Measurements from ENCODE around the gene CHN2.

Gene CHN2

GRCh38 chr7:29149036-29149435, 45.5 kb upstream of the CHN2 start:
- TF ChIP-seq CTCF (IDR thresholded peaks at IDR 0.05) = no peak
- H3K4me1 ChIP-seq = peaks cover 0 to 10% (median 5%) of the 10 kb centered on the region in 4 donors
- DNase-seq = no peak
- H3K9me3 ChIP-seq = no peaks in the 10 kb centered on the region
- no peak overlapping the region for H3K27ac ChIP-seq
- no peak overlapping the region for H3K4me3 ChIP-seq
- H3K36me3 ChIP-seq = no peaks in the 10 kb centered on the region
- intact Hi-C loops (cut with DNase I; ENCODE audit: low total_unique reads) = no loop called here
- peaks cover 0 to 19% of the 10 kb centered on the region in 2 donors for H3K27me3 ChIP-seq

GRCh38 chr7:29150856-29151255, 43.7 kb upstream of the CHN2 start:
- Histone ChIP-seq H3K27ac (no peak overlapping the region), H3K27me3 (peaks cover 0 to 16% of the 10 kb centered on the region in 2 donors), H3K36me3 (no peaks in the 10 kb centered on the region), H3K4me1 (peaks cover 0 to 10% (median 4%) of the 10 kb centered on the region in 4 donors), H3K9me3 (no peaks in the 10 kb centered on the region), H3K4me3 (no peak overlapping the region)
- TF ChIP-seq CTCF (IDR thresholded peaks at IDR 0.05) = no peak
- no peak for DNase-seq
- intact Hi-C loops (cut with DNase I; ENCODE audit: low total_unique reads) = no loop called here

- H3K36me3 ChIP-seq = no peaks in the 10 kb centered on the region
- no peaks in the 10 kb centered on the region for H3K4me1 ChIP-seq
- H3K27ac ChIP-seq = no peak overlapping the region
- no peak for DNase-seq
- H3K9me3 ChIP-seq = no peaks in the 10 kb centered on the region
- intact Hi-C loops (cut with DNase I; ENCODE audit: low total_unique reads) = no loop called here
- no peak for TF ChIP-seq CTCF (IDR thresholded peaks at IDR 0.05)
- no peaks in the 10 kb centered on the region for H3K27me3 ChIP-seq
- no peak overlapping the region for H3K4me3 ChIP-seq
These were observed 40.5 kb upstream of the CHN2 start for GRCh38 chr7:29154076-29154475.

GRCh38 chr7:29156907-29157452, 37.6 kb upstream of the CHN2 start:
- H3K9me3 ChIP-seq = no peaks in the 10 kb centered on the region

DNA sequence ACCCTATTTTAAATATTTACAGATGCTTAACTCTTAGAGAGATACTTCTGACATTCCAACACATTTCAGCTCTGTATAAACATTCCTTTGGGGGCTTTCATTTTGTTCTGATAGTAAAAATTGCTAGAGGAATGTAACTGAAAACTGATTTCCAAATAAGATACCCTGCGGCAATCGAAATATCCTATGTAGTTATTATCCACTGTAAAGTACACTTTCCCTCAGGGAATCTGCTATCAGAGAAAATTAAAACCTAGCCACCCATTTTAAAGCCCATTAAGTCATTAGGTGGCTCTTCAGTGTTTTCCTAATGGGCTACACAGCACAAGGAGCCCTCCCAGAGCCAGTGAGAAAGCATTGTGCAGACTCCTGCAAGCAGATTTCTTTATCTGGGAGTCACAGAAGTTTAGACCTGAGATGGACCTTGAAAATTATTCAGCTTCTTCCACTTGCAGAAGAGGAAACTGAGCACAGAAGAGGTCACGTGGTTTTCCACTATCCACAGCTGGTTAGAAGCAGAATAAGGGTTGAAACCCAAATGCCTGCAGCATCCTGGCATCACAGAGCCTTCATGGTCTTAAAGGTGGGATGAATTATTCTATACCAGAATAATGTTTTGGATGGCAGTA, 35.7 kb upstream of the CHN2 start:
- DNase-seq = no peak
- Histone ChIP-seq H3K27me3 (peaks cover 0 to 9% of the 10 kb centered on the region in 2 donors), H3K4me1 (no peaks in the 10 kb centered on the region), H3K9me3 (no peaks in the 10 kb centered on the region), H3K36me3 (no peaks in the 10 kb centered on the region), H3K4me3 (no peak overlapping the region), H3K27ac (no peak overlapping the region)
- no peak for TF ChIP-seq CTCF (IDR thresholded peaks at IDR 0.05)
- intact Hi-C loops (cut with DNase I; ENCODE audit: low total_unique reads) = no loop called here

More at GRCh38 chr7:29156907-29157452, 37.6 kb upstream of the CHN2 start:
- no peak for DNase-seq
- Histone ChIP-seq H3K4me1 (no peaks in the 10 kb centered on the region), H3K27ac (no peak overlapping the region), H3K4me3 (no peak overlapping the region), H3K36me3 (no peaks in the 10 kb centered on the region), H3K27me3 (peaks cover 0 to 9% of the 10 kb centered on the region in 2 donors)
- intact Hi-C loops (cut with DNase I; ENCODE audit: low total_unique reads) = no loop called here
- TF ChIP-seq CTCF (IDR thresholded peaks at IDR 0.05) = no peak

Measured in tibial artery (tissue), 4 donors.